GM21423 (cell line): ENCODE data around the gene EEFSEC.

Source experiments
- ATAC-seq: cut with Tn5 transposase; IDR thresholded peaks from one replicate; pipeline ENCODE4 v1.9.1; 2021; ENCODE audit warnings: mild to moderate bottlenecking, moderate library complexity; ENCODE audit not compliant: unreplicated experiment

Gene EEFSEC

DNA sequence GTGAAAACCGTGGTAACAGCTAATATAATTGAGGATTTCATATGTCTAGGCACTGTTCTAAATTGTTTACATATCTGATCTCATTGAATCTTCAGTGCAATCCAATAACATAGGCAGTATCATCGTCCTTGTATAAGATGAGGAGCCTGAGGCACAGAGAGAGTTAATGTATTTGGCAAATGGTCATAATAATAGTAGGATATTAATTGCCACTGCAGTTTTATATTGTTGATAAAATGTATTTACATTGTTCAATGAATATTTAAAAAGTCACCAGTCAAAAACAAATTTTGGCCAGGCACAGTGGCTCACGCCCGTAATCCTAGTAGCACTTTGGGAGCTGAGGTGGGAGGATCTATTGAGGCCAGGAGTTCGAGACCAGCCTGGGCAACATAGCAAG is 88.5 kb downstream of the EEFSEC start:
- no peak for ATAC-seq

DNA sequence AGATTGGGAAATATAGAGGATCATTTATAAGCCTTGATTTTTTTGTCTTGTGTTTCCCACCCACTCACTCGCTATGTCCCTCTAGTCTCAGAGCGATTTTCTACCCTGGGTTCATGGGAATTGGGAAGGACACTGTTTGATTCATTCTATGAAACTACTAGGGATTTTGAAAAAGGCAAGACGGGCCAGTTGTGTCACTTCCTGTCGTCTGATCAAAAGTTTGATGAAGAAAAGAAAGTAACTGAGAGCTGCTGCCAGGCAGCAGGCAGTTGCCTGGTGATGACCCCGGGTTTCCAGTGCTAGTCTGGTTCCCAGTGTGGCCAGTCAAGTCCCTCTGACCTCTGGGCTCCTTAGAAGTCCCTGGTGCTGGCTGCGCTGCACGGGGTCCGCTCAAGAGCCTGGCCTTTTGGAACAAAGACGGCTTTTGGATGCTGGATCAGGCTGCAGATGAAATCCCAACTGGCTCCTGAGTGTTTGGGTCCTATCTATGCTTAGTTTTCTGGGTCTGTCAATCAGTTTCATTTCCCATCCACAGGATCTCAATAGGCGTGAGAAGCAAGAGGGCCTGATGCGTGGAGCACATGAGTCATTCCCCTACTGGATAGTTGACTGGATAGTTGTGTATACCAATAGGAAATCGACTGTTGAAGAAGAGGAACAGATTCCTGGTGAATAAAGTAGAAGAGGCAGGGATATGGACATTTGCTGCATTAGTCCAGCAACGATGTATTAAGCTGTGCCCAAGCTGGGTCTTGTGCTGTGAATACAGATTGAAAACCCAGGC is 89.7 kb downstream of the EEFSEC start:
- ATAC-seq = no peak

DNA sequence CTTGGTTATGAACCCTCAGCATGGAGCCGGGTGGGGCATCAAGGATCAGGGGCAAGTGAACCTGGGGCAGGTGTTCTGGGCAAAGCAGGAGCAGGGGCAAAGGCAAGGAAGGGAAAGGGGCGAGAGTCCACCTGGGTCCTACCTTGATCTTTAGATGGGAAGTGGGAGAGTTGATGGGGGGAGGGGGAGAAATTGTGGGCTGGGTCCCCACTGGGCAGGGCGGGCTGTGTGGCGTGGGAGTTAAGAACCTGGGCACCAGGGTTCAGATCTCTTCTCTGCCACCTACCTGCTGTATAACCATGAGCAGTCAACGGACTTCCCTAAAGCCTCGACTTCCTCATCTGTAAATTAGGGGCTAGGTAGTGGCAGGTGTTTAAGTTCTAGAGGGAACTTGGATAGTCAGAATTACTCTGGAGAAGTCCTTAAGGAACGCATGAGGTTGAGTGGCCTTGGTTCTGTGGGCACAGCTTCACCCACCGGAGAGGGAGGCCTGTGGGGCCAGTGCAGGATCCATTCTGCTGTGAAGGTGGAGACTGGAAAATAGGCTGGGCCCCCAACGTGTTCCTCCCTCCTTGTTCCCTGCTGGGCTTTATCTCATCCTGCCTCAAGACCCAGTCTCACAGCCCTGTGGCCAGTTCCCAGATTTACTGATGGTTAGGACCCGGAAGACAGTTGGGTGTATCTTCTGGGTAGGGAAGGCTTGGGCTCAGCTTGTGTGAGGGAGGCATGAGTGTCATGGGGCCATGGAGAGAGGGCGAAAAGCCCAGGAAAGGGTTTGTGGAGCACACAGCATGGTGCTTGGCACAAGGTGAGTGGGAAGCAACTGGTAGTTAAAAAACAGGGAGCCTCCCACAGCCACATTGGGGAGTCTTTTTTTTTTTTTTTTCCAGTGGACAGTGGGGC is 90.6 kb downstream of the EEFSEC start:
- ATAC-seq = no peak

DNA sequence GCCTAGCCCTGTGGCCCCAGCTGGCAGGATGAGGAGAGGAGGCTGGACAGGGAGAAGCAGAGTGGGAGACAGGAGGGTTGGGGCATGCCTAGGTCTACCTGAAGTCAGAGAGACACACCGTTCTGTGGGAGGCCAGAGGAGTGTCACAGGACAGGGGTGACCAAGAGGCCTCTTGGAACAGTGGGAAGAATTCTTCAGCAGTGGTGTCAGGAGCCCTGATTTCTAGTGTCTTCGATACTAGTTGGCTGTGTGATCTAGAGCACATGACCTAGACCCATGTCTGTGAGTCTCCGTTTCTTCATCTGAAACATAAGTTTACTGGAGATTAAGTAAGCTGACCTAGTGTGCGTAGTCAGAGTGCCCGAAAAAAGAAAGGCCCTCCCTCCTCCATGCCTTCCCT is 92.2 kb downstream of the EEFSEC start:
- no peak for ATAC-seq

DNA sequence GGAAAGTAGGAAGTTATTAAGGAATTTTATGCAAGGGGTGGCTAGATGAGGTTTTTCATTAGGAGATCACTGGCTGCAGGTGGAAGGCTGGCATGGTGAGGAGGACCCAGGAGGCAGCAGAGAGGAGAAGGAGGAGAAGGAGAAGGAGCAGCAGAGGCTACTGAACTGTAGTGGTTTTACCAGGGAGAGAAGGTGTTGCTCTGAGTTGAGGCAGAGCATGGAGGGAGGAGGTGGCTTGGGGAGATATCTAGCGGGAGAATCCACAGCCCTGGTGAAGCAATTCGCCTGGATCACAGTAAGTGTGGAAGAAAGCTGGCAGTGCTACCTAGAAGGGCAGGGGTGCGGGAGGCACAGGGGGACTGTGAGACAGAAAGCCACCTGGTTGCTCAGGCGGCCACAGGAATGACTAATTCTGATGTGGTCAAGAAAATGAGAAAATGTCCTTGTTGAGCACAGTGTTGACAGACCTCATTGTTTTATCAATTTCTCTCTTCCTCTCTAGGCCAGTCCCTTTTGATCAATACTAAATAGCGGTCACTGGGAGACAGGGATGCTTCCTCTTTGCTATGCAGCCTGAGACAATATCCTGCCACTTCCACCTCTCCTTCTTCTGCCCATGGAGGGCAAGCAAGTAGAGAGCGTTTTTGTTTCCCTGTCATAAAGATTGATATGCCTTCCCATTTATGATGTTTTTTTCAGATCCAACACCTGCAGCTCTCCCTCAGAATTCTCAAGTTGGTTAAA is 94.6 kb downstream of the EEFSEC start:
- no peak for ATAC-seq

GRCh38 chr3:128252083-128252482 is 98.8 kb downstream of the EEFSEC start:
- no peak for ATAC-seq

DNA sequence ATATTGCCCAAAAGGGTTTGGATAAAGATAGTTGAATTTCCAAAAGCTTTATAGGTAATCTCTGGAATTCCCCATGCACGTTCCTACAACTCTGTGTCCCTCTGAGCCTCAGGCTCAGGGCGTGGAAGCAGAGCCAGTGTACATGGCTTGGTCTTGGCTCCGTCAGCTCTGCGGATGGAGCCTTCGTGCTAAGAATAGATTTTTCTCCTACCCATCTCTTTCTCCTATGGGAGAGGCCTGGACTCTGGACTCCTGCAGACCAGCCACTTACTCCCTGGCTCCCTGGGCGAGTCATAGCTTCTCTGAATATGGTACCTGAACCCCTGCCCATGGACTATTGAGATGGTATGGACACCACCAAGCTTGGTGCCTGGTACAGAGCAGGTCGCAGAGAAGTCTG is 99.9 kb downstream of the EEFSEC start:
- no peak for ATAC-seq

GRCh38 chr3:128254066-128254590 is 100.8 kb downstream of the EEFSEC start:
- no peak for ATAC-seq

GRCh38 chr3:128254967-128255366 is 101.7 kb downstream of the EEFSEC start:
- ATAC-seq = no peak

- ATAC-seq = no peak
These were observed 102.8 kb downstream of the EEFSEC start for GRCh38 chr3:128256131-128256530.

DNA sequence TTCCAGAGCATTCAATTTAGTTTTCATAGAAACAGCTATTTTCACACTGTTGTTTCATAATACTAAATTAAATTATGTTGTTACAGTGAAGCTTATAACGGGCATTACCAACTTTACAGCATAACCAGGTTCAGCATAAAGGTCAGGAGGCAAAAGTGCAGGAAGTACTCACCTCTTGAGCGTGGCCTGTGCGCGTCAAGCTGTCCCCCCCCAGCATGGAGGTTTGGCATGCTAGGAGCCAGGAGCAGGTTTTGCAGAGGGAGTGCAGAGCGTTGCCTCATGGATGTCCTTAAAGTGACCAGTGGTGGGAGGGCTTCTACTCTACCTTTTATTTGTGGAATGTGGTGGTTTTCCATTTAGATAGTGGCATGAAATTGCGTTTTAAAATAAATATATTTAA is 104.4 kb downstream of the EEFSEC start:
- ATAC-seq = no peak

DNA sequence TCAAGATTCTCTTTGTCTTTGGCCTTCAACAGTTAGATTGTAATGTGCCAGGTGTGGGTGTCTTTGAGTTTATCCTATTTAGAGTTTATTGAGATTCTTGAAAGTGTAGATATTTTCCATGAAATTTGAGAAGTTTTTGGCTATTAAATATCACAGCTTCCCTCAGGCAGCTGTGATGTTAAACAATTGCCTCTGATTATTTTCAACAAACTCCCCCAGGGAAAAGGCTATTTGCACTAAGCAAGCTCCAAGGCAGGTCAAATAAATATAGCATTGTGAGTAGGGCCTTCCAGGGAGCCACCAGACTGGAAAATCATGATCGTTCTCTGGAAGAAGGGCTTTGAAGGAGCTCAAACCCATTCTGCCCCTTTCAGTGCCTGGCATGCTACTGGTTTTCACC is 107.0 kb downstream of the EEFSEC start:
- no peak for ATAC-seq

- no peak for ATAC-seq
These were observed 109.2 kb downstream of the EEFSEC start for GRCh38 chr3:128262457-128262856.

GRCh38 chr3:128263118-128263517 is 109.8 kb downstream of the EEFSEC start:
- no peak for ATAC-seq

GRCh38 chr3:128263946-128264345 is 110.7 kb downstream of the EEFSEC start:
- no peak for ATAC-seq

DNA sequence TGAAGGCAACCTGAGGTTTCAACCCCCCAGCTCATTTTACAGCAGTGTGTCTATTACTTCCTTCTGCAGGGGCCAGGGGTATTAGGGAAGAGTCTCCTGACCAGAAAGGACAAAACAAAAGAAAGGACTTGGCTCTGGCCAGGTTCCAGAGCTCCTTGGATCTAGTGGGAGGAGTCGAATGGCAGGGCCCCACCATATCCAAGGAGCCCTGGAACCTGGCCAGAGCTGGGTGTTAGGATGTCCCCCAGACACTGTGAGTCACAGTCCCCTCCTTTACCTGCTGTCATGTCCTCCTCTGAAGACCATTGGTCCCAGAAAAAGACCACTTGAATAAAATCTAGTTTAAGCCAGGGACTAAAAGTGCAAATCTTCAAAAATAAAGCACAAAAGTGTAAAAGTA is 113.2 kb downstream of the EEFSEC start:
- ATAC-seq = no peak

DNA sequence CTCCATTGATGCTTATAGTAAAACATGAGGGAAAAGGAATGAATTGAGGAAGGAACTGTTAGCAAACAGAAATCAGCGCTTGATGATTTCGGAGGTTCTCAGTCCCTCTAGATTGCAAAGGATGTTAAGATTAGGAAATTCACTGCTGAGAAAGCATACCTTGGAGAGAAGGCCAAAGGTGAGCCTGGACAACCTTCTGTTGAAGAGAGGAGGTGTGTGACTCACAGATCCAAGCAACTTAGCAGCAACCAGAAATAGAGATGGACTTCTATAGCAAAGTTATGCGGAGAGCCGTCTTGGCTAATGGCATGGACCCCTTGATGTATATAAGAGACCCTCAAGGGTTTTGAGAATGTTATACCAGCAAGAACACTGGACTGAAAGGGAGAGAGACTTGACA is 114.3 kb downstream of the EEFSEC start:
- no peak for ATAC-seq

GRCh38 chr3:128269006-128269775 is 115.9 kb downstream of the EEFSEC start:
- ATAC-seq = no peak

GRCh38 chr3:128269796-128270195 is 116.5 kb downstream of the EEFSEC start:
- no peak for ATAC-seq
